Peyer's patch (tissue), 4 donors: ENCODE measurements around the gene ORM1.

ENCODE experiments used
- POLR2A ChIP-seq, 2 donors: fragments of 450-650 bp; IDR thresholded peaks; one replicate each; pipeline ENCODE4 v1.5.1; 2017; ENCODE audit warnings: antibody characterized with exemption in 2 of 2, mild to moderate bottlenecking in 2 of 2, moderate library complexity in 2 of 2
- TF ChIP-seq, protein P1 (sequence below), 6 experiments: fragments of 450-650 bp in 4 of 6; fragments of 200-600 bp in 2 of 6; sonication (generic) in 1 of 6; IDR thresholded peaks; one replicate each; pipeline ENCODE4 v1.5.1; 2017 to 2019; ENCODE audit warnings: antibody characterized with exemption in 6 of 6, mild to moderate bottlenecking in 3 of 6, moderate library complexity in 1 of 6

- TF ChIP-seq, protein P1, sequence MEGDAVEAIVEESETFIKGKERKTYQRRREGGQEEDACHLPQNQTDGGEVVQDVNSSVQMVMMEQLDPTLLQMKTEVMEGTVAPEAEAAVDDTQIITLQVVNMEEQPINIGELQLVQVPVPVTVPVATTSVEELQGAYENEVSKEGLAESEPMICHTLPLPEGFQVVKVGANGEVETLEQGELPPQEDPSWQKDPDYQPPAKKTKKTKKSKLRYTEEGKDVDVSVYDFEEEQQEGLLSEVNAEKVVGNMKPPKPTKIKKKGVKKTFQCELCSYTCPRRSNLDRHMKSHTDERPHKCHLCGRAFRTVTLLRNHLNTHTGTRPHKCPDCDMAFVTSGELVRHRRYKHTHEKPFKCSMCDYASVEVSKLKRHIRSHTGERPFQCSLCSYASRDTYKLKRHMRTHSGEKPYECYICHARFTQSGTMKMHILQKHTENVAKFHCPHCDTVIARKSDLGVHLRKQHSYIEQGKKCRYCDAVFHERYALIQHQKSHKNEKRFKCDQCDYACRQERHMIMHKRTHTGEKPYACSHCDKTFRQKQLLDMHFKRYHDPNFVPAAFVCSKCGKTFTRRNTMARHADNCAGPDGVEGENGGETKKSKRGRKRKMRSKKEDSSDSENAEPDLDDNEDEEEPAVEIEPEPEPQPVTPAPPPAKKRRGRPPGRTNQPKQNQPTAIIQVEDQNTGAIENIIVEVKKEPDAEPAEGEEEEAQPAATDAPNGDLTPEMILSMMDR (IDR thresholded peaks at IDR 0.05), result peak; percentile 70 to 94 (median 88)
- TF ChIP-seq POLR2A (IDR thresholded peaks at IDR 0.05), result no peak
These were observed 31.8 kb upstream of the ORM1 start for GRCh38 chr9:114291064-114291474.
